ENCODE measurements around the gene CBFB.

DNA sequence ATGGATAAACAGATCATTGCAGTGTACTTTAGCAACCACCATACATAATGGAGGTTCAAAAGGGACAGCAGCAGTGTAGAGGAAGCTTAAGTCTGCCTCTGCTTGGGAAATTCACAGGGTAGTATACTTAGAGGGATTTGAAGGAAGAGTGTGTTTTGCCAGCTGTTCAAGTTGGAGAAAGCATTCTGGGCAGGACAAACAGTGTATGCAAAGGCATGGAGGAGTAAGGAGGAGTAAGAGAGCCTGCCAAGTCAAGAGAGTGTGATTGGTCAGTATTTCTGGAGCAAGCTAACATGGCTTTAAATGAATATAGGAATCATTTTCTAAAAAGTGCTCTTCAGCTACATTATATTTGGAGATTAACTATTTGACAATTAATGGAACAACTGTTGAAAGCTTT lies 57.9 kb downstream of the CBFB start:
- TF ChIP-seq, protein P1, sequence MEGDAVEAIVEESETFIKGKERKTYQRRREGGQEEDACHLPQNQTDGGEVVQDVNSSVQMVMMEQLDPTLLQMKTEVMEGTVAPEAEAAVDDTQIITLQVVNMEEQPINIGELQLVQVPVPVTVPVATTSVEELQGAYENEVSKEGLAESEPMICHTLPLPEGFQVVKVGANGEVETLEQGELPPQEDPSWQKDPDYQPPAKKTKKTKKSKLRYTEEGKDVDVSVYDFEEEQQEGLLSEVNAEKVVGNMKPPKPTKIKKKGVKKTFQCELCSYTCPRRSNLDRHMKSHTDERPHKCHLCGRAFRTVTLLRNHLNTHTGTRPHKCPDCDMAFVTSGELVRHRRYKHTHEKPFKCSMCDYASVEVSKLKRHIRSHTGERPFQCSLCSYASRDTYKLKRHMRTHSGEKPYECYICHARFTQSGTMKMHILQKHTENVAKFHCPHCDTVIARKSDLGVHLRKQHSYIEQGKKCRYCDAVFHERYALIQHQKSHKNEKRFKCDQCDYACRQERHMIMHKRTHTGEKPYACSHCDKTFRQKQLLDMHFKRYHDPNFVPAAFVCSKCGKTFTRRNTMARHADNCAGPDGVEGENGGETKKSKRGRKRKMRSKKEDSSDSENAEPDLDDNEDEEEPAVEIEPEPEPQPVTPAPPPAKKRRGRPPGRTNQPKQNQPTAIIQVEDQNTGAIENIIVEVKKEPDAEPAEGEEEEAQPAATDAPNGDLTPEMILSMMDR (IDR thresholded peaks at IDR 0.05; ENCODE audit: low read depth, low read length): no peak
- no peak for TF ChIP-seq EZH2phosphoT487 (IDR thresholded peaks at IDR 0.05; ENCODE audit: low read depth)

Data from OCI-LY3 (cell line).